ENCODE results near the gene TMPRSS9. TPM values are rescaled to one million over a fixed set of nuclear protein-coding genes. Genes with fewer than 3 reads are reported as not detected.

Gene TMPRSS9
- total and polyA plus RNA-seq, 2 of the 13 experiments (the other 11 are each of a cell fraction or from before 2014, with no cell fraction given): 2.5 to 5.2 TPM

GRCh38 chr19:2411709-2412108 lies 51.6 kb downstream of the TMPRSS9 start (continued):
- TF ChIP-seq AHDC1 (CRISPR knock-in tag; IDR thresholded peaks at IDR 0.05; ENCODE audit: borderline replicate concordance) (no peak), MAFK (conservative IDR thresholded peaks at IDR 0.05 in 1 of 2, IDR thresholded peaks at IDR 0.05 in 1 of 2; ENCODE audit: low read length in 2 of 2) (no peak), TOPORS (CRISPR knock-in tag; IDR thresholded peaks at IDR 0.05) (no peak), KLF6 (CRISPR knock-in tag; IDR thresholded peaks at IDR 0.05) (no peak)

GRCh38 chr19:2412449-2412848 lies 52.4 kb downstream of the TMPRSS9 start:
- no peak overlapping the region for H3K4me2 ChIP-seq (ENCODE audit: low read depth, low read length)
- TF ChIP-seq POLR2AphosphoS2 (IDR thresholded peaks at IDR 0.05; ENCODE audit: low read depth, low read length): peak; percentile 21; the same call in 1 of the 2 replicates
- no peak for TF ChIP-seq KLF12 (CRISPR knock-in tag; IDR thresholded peaks at IDR 0.05; ENCODE audit: borderline replicate concordance)
- no peak for TF ChIP-seq SCMH1 (CRISPR knock-in tag; IDR thresholded peaks at IDR 0.05; ENCODE audit: borderline replicate concordance)
- CTCF ChIA-PET (ENCODE audit: low intra/inter-chr PET ratio, low total read pairs): no interaction called here
- H3K27ac ChIP-seq (ENCODE audit: extremely low read length, insufficient read depth, low read length): no peak overlapping the region
- intact Hi-C loops (cut with micrococcal nuclease; ENCODE audit: unreplicated experiment) (no loop called here), in situ Hi-C loops (cut with HindIII; ENCODE audit: extremely low pct_ligation_motif_present, low pct_unique_long_range_greater_than_20kb) (no loop called here)
- no TSS peak for BruUV-seq (replicated peaks)
- ATAC-seq: no peak
- no peaks in the 10 kb centered on the region for H3K36me3 ChIP-seq (replicated peaks in 1 of 2; ENCODE audit: control insufficient read depth in 1 of 2, insufficient read depth in 2 of 2, low read length in 2 of 2)
- no peak for DNase-seq (ENCODE audit: low spot score)
- H4K20me1 ChIP-seq (ENCODE audit: insufficient read depth, low read length): no peaks in the 10 kb centered on the region
- H3K9me3 ChIP-seq (ENCODE audit: low read length): no peaks in the 10 kb centered on the region
- H3K27me3 ChIP-seq (ENCODE audit: control insufficient read depth in 1 of 2, insufficient read depth in 2 of 2, low read length in 2 of 2): no peaks in the 10 kb centered on the region
- 78% methylated on average over 2 of the region's 2 CpGs for WGBS (ENCODE audit: low lambda C conversion rate)
- no peak for FAIRE-seq
- H3K79me2 ChIP-seq (ENCODE audit: insufficient read depth, low read length): no peaks in the 10 kb centered on the region
- no peak overlapping the region for H2AFZ ChIP-seq (ENCODE audit: low read length)
- H3K4me1 ChIP-seq (ENCODE audit: insufficient read depth, low read length): peaks cover 21% of the 10 kb centered on the region
- POLR2A ChIA-PET: interaction anchor here (9.0 kb wide), 1 partner anchor 18 kb away, joined by 92 read pairs; no protein-coding TSS in a partner anchor
- no peak overlapping the region for H3K4me3 ChIP-seq (replicated peaks in 1 of 3; ENCODE audit: insufficient read depth in 1 of 3, low read depth in 2 of 3, low read length in 3 of 3)
- no peak overlapping the region for H3K9ac ChIP-seq (ENCODE audit: insufficient read depth, low read depth, low read length)
